Esophagus (tissue), 2 donors: Measurements from ENCODE around the gene SLC12A1. TPM values are rescaled to one million over a fixed set of nuclear protein-coding genes. Genes with fewer than 3 reads are reported as not detected.

Source experiments
- H3K27ac ChIP-seq, 2 donors: one replicate each; pipeline ENCODE4 v1.5.1; 2013; ENCODE audit warnings: low read depth in 2 of 2, mild to moderate bottlenecking in 2 of 2, inconsistent platforms in 1 of 2, low read length in 1 of 2, moderate library complexity in 1 of 2
- H3K27me3 ChIP-seq, 2 donors: one replicate each; pipeline ENCODE4 v1.6.1; 2013; ENCODE audit warnings: low read length in 2 of 2, control low read depth in 1 of 2, mild to moderate bottlenecking in 1 of 2; ENCODE audit not compliant: insufficient read depth in 2 of 2, control insufficient read depth in 1 of 2
- H3K36me3 ChIP-seq, 2 donors: one replicate each; pipeline ENCODE4 v1.6.1; 2013; ENCODE audit warnings: low read length in 1 of 2; ENCODE audit not compliant: control insufficient read depth in 2 of 2, insufficient read depth in 2 of 2
- H3K4me1 ChIP-seq, 2 donors: one replicate each; pipeline ENCODE4 v1.6.1; 2013; ENCODE audit warnings: low read length in 1 of 2; ENCODE audit not compliant: control insufficient read depth in 2 of 2, insufficient read depth in 2 of 2
- H3K4me3 ChIP-seq, 2 donors: one replicate each; pipeline ENCODE4 v1.5.1; 2013; ENCODE audit warnings: low read length in 2 of 2, mild to moderate bottlenecking in 2 of 2, low read depth in 1 of 2, moderate library complexity in 1 of 2
- H3K9me3 ChIP-seq, 2 donors: one replicate each; pipeline ENCODE4 v1.6.1; 2013; ENCODE audit warnings: mild to moderate bottlenecking in 2 of 2, low read depth in 1 of 2, low read length in 1 of 2, moderate library complexity in 1 of 2; ENCODE audit not compliant: control insufficient read depth in 2 of 2, insufficient read depth in 1 of 2
- WGBS, 2 donors: extraction: QIAGEN DNeasy Blood & Tissue Kit; methylation state at CpG; one replicate each; pipeline ENCODE4 v1.1.7; 2013; 5-methylcytosine and 5-hydroxymethylcytosine counted together
- polyA plus RNA-seq, 2 donors: library from polyadenylated mRNA; stranded (reverse); fragments of 200-250 nt; gene quantifications; one replicate each; pipeline ENCODE4 v1.2.3, GENCODE V29; 2013
- donor health status: healthy with polysubstance abuse.
- donor health status: Bipolar disorder and iron deficiency.

SLC12A1 gene
- polyA plus RNA-seq, 2 donors = not detected

DNA sequence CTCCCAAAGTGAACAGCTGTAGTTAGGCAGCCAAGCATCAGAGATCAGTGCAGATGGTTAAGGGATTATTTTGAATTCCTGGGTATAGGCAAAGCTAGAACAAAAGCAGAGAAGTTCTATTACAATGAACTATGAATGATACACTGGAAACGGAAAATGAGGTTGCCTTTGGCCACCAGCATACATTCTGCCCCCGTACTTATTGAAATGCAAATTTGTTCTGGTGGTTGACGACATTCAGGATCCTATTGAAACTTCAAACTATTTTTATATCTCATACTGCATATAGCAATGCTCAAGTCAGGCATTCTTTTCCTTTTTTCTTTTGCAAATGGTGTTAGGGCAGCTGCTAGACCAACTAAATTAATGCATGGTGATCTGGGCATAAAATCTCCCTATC is 61.7 kb downstream of the SLC12A1 start:
- Histone ChIP-seq H3K36me3 (no peaks in the 10 kb centered on the region), H3K27ac (no peak overlapping the region), H3K27me3 (no peaks in the 10 kb centered on the region), H3K4me1 (no peaks in the 10 kb centered on the region), H3K4me3 (no peak overlapping the region), H3K9me3 (no peaks in the 10 kb centered on the region)
- WGBS, 2 donors = 77 to 86% methylated on average over 3 of the region's 3 CpGs

DNA sequence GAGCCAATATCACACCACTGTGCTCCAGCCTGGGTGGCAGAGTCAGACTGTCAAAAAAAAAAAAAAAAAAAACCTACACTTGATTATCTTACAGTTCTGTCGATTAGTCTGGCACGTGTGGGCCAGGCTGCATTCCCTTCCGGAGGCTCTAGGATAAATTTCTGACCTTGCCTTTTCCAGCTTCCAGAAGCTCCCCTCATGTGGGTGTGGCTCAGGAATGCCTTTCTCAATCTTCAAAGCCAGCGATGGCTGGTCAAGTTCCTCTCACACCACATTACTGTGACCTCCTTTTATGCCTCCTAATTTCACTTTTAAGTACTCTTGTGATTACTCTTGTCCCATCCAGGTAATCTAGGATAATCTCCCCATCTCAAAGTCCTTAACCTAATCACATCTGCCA is 66.9 kb downstream of the SLC12A1 start:
- Histone ChIP-seq H3K4me1 (no peaks in the 10 kb centered on the region), H3K9me3 (no peaks in the 10 kb centered on the region), H3K4me3 (no peak overlapping the region), H3K27me3 (no peaks in the 10 kb centered on the region), H3K27ac (no peak overlapping the region), H3K36me3 (no peaks in the 10 kb centered on the region)
- 58 to 70% methylated on average over 4 of the region's 4 CpGs for WGBS, 2 donors

DNA sequence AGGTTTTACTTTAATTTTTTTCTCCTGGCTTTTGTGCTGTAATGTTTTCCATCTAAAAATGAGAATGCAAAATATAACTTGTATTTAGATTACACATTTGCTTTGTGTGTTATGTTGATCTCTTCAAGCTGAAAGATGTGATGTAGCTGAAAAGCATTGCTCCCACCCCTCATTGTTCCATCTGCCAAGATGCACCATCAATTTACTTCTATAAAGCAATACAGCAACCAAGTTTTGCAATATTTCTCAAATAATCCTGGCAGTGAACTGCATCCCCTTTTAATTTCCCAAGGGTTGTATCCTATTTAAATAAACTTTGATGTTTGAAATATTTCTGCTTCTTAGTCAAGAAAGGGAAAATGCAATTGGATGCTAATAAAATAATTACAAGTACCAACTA is 72.6 kb downstream of the SLC12A1 start:
- Histone ChIP-seq H3K9me3 (no peaks in the 10 kb centered on the region), H3K27ac (no peak overlapping the region), H3K27me3 (no peaks in the 10 kb centered on the region), H3K4me1 (no peaks in the 10 kb centered on the region), H3K4me3 (no peak overlapping the region), H3K36me3 (no peaks in the 10 kb centered on the region)

DNA sequence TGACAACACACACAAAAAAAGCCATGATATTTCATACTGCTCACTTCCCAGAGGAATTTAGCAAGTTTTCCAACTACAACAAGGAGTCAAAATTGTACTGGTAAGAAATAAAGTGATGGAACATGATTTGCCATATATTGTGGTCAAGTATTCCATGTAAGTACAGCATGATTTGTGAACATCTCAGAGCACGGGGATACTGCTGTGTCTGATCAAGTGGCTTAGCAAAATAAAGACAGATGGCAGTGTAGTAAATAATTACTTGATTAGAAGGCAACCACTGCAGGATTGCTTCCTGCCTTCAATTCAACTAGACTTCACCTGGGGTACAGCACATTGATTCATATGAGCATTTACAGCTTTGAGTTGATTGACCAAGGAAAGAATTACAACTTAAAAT is 73.5 kb downstream of the SLC12A1 start:
- H3K4me3 ChIP-seq = no peak overlapping the region
- 52 to 54% methylated on average over 1 of the region's 1 CpG for WGBS, 2 donors
- no peaks in the 10 kb centered on the region for H3K9me3 ChIP-seq
- H3K36me3 ChIP-seq = no peaks in the 10 kb centered on the region
- H3K4me1 ChIP-seq = no peaks in the 10 kb centered on the region
- H3K27ac ChIP-seq = no peak overlapping the region
- no peaks in the 10 kb centered on the region for H3K27me3 ChIP-seq

DNA sequence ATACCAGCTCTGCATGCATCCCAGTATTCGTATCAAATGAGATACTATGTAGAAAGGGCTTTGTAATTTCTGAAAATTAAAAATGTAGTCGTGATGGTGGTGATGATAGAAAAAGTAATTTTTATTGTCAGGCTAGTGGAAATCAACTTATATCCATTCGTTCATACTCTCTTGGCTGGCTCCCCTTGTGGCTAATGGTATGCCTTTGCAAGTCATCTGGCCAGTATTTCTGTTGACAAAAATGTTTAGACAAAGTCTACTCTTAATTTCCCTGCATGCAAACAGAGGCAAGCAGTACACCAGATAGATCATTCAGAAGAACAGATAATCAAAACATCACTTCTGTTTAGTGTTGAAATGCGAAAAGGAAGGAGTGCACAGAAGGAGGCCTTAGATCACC is 75.6 kb downstream of the SLC12A1 start:
- H3K27me3 ChIP-seq = no peaks in the 10 kb centered on the region
- H3K4me1 ChIP-seq = no peaks in the 10 kb centered on the region
- H3K36me3 ChIP-seq = no peaks in the 10 kb centered on the region
- H3K27ac ChIP-seq = no peak overlapping the region
- H3K9me3 ChIP-seq = no peaks in the 10 kb centered on the region
- no peak overlapping the region for H3K4me3 ChIP-seq
- 73 to 83% methylated on average over 4 of the region's 4 CpGs for WGBS, 2 donors

DNA sequence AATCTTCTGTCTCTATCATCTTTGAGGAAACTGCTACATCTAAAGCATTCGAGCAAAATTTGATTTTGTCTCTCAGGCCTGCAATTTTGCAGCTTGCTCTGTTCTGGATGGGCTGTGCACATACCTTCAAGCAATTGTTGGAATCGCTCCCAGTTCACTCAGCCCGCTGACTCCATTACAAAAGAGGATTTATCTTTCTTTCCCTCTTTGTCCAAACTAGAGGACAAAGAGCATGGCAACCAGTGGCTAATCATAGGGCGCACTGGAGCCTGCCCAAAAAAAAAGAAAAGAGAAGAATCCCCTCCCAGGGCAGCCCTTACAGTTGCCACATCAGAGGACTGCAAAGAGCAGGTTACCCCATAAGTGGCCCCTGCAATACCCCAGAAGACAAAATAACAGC is 76.1 kb downstream of the SLC12A1 start:
- Histone ChIP-seq H3K27me3 (no peaks in the 10 kb centered on the region), H3K4me1 (no peaks in the 10 kb centered on the region), H3K9me3 (no peaks in the 10 kb centered on the region), H3K4me3 (no peak overlapping the region), H3K27ac (no peak overlapping the region), H3K36me3 (no peaks in the 10 kb centered on the region)
- 58 to 65% methylated on average over 4 of the region's 4 CpGs for WGBS, 2 donors

DNA sequence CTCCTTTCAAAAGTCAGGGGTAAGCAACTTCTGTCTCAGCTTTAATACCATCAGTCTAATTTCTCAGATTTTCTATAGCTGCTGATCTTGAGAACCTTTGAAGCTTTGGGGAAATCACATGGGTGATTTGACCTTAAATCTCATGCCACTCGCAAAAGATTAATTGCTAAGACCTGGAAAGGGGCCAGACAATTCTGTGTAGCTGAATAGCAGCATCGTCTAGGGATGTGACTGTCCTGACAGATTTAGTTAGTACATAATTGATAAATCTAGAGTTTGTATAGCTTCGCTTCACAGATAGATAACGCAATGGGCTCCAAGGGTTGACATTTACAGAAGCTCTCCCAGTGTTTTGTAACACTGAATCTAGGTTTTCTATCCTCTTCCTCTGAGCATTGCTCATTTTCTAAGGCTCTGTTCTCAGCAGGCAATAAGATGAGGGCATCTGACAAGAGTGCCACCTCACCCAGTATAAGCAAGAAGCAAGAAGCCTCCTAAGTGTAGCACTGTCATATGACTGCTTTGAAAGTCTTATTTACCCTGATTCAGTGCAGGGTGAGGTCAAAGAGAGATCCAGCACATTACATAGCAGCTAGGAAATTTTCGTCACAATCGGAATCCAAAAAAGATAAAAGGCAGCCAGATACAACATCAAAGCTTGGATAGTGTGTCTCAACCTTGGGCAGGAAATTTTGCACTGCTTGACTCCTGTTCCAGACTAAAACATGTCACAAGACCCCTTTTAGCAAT is 77.5 kb downstream of the SLC12A1 start:
- Histone ChIP-seq H3K27ac (no peak overlapping the region), H3K27me3 (no peaks in the 10 kb centered on the region), H3K9me3 (no peaks in the 10 kb centered on the region), H3K4me1 (no peaks in the 10 kb centered on the region), H3K4me3 (no peak overlapping the region), H3K36me3 (no peaks in the 10 kb centered on the region)
- WGBS, 2 donors = 50 to 54% methylated on average over 6 of the region's 6 CpGs

DNA sequence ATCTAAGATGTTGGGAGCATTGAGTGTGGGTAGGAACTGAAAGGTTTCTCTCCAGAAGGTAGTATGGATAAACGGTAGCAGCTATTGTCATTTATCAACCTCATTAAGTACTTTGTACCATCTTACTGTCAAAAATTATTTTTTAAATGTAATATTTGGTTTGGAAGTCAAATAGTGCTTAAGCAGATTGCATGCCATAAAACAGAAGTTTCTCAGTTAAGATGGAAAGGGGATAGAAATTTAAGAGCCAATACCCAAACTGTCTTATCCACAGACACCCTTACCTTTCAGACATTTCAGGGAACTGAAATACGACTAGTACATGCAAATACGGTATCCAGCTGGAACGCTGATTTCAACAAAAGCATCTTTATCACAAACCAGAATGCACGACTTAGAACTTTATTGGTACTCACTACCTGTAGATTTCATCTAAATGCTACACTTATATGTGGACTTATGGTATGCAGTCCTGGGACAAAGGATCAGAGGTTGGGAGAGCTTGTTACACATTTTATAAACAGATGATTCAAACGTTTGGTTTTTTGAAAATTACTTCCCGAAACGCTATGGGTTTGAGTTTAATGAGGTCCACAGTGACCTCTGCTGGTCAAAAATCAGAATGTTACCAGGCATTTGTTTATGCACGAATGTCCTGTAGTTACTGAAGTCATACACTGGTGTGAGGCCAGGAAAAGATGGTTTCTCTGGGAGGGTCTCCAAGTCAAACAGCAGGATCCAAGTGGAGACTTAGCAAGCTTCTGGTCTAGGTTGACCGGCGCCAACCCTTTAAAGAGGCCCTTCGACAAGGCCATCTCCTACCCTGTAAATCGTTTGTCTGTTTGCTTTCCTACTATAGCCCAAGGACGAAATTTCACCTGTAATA is 79.5 kb downstream of the SLC12A1 start:
- WGBS, 2 donors = 19 to 21% methylated on average over 14 of the region's 14 CpGs
- Histone ChIP-seq H3K4me1 (no peaks in the 10 kb centered on the region), H3K9me3 (no peaks in the 10 kb centered on the region), H3K36me3 (no peaks in the 10 kb centered on the region), H3K27ac (no peak overlapping the region), H3K4me3 (no peak overlapping the region), H3K27me3 (no peaks in the 10 kb centered on the region)

DNA sequence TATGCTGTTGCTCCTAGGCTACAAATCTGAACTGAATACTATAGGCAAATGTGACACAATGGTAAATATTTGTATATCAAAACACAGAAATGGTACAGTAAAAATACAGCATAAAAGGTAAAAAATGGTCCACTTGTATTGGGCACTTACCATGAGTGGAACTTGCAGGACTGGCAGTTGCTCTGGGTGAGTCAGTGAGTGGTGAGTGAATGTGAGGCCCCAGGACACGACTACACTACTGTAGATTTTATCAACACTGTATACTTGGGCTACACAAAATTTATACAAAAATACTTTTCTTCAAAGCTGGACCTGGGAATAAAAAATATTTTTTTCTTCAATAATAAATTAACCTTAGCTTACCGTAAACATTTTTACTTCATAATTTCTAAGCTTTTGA is 83.5 kb downstream of the SLC12A1 start:
- Histone ChIP-seq H3K27me3 (no peaks in the 10 kb centered on the region), H3K4me1 (no peaks in the 10 kb centered on the region), H3K27ac (no peak overlapping the region), H3K36me3 (no peaks in the 10 kb centered on the region), H3K9me3 (no peaks in the 10 kb centered on the region), H3K4me3 (no peak overlapping the region)
- 81 to 85% methylated on average over 2 of the region's 2 CpGs for WGBS, 2 donors

DNA sequence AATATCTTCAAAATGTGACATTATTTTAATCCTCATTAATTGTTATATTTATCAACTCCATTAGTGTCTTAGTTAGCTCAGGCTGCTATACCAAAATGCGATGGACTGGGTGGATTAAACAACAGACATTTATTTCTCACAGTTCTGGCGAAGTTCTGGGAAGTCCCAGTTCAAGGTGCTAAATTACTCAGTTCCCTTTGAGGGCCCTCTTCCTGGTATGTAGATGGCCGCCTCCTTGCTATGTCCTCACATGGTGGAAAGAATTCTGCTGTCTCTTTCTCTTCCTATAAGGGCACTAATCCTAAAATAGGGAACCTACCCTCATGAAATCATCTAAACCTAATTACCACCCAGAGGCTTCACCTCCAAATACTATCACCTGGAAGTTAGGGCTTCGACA is 86.4 kb downstream of the SLC12A1 start:
- no peak overlapping the region for H3K27ac ChIP-seq
- no peak overlapping the region for H3K4me3 ChIP-seq
- H3K4me1 ChIP-seq = no peaks in the 10 kb centered on the region
- no peaks in the 10 kb centered on the region for H3K9me3 ChIP-seq
- no peaks in the 10 kb centered on the region for H3K27me3 ChIP-seq
- 82 to 86% methylated on average over 4 of the region's 4 CpGs for WGBS, 2 donors
- H3K36me3 ChIP-seq = no peaks in the 10 kb centered on the region
